IMR-90 (cell line): ENCODE measurements around the gene KDM1B. TPM values are rescaled to one million over a fixed set of nuclear protein-coding genes. Genes with fewer than 3 reads are reported as not detected.

Source experiments
- ATAC-seq: fragments of 200-7000 bp; cut with Tn5 transposase; 2 replicates; pipeline ENCODE4 v1.9.1; 2020; ENCODE audit warnings: low read depth, mild to moderate bottlenecking, moderate library complexity
- BruUV-seq: library from RNA; stranded (reverse); fragments of 400-500 nt; replicated peaks from 2 replicates; lab custom pipeline; 2021; lab: Mats Ljungman, UMichigan
- CTCF ChIA-PET: fragments of 300-600 bp; formaldehyde crosslinking; extraction: SDS; loops from one replicate; lab custom pipeline; 2021; ENCODE audit warnings: antibody characterized with exemption; lab: Yijun Ruan, JAX
- POLR2A ChIA-PET: fragments of 300-600 bp; sonication (Branson Sonifier 250); formaldehyde crosslinking; loops from one replicate; lab custom pipeline; 2022; ENCODE audit warnings: antibody characterized with exemption; ENCODE audit not compliant: unreplicated experiment; lab: Charles Lee
- DNase-seq: peaks from one replicate; pipeline ENCODE4 v3.0.0; 2013
- H2AFZ ChIP-seq: replicated peaks from 2 replicates; pipeline ENCODE3; 2013; ENCODE audit warnings: low read length, mild to moderate bottlenecking; ENCODE audit not compliant: poor library complexity
- H2AK5ac ChIP-seq: 2 replicates; pipeline ENCODE4 v1.6.1; 2013; ENCODE audit warnings: low read depth, low read length, inconsistent platforms
- H2AK9ac ChIP-seq: replicated peaks from 2 replicates; pipeline ENCODE3; 2013; ENCODE audit warnings: mild to moderate bottlenecking, low read depth, low read length, moderate library complexity; ENCODE audit not compliant: poor library complexity
- H2BK120ac ChIP-seq: 2 replicates; pipeline ENCODE4 v1.6.1; 2013; ENCODE audit warnings: low read depth, low read length, inconsistent platforms
- H2BK15ac ChIP-seq: 3 replicates; pipeline ENCODE4 v1.6.1; 2013; ENCODE audit warnings: low read depth, low read length, inconsistent platforms
- H2BK20ac ChIP-seq: 2 replicates; pipeline ENCODE4 v1.6.1; 2013; ENCODE audit warnings: low read depth, mild to moderate bottlenecking, inconsistent platforms, low read length, moderate library complexity
- H2BK5ac ChIP-seq: 2 replicates; pipeline ENCODE4 v1.6.1; 2013; ENCODE audit warnings: mild to moderate bottlenecking, low read depth, low read length, inconsistent platforms; ENCODE audit not compliant: poor library complexity, severe bottlenecking
- H3K14ac ChIP-seq: replicated peaks from 2 replicates; pipeline ENCODE4 v1.6.1; 2013; ENCODE audit warnings: low read depth, low read length, inconsistent platforms
- H3K18ac ChIP-seq: 2 replicates; pipeline ENCODE4 v1.6.1; 2013; ENCODE audit warnings: low read depth, low read length, control low read depth
- H3K23ac ChIP-seq: 2 replicates; pipeline ENCODE4 v1.6.1; 2013; ENCODE audit warnings: low read depth, low read length, inconsistent platforms
- H3K27ac ChIP-seq: 2 replicates; pipeline ENCODE4 v1.5.1; 2013; ENCODE audit warnings: mild to moderate bottlenecking, control low read depth, low read length; ENCODE audit not compliant: insufficient read depth
- H3K27me3 ChIP-seq: 2 replicates; pipeline ENCODE4 v1.6.1; 2013; ENCODE audit warnings: low read length; ENCODE audit not compliant: control insufficient read depth, insufficient read depth
- H3K36me3 ChIP-seq: 2 replicates; pipeline ENCODE4 v1.6.1; 2013; ENCODE audit warnings: low read length, mixed read lengths; ENCODE audit not compliant: control insufficient read depth, insufficient read depth
- H3K4ac ChIP-seq: 2 replicates; pipeline ENCODE4 v1.6.1; 2013; ENCODE audit warnings: low read depth, low read length, inconsistent platforms
- H3K4me1 ChIP-seq: 2 replicates; pipeline ENCODE4 v1.6.1; 2013; ENCODE audit warnings: low read length, mixed read lengths; ENCODE audit not compliant: control insufficient read depth, insufficient read depth
- H3K4me2 ChIP-seq: 2 replicates; pipeline ENCODE4 v1.6.1; 2013; ENCODE audit warnings: low read depth, mild to moderate bottlenecking, control low read depth, low read length, moderate library complexity
- H3K4me3 ChIP-seq: 2 replicates; pipeline ENCODE4 v1.5.1; 2013; ENCODE audit warnings: low read depth, mild to moderate bottlenecking, control low read depth, low read length, moderate library complexity; ENCODE audit not compliant: insufficient read depth
- H3K56ac ChIP-seq: 2 replicates; pipeline ENCODE4 v1.6.1; 2013; ENCODE audit warnings: low read length, inconsistent platforms; ENCODE audit not compliant: insufficient read depth; ENCODE audit errors: extremely low read depth
- H3K79me1 ChIP-seq, 2 experiments: 2 replicates each; pipeline ENCODE4 v1.6.1; 2013; ENCODE audit warnings: low read length in 2 of 2, inconsistent platforms in 1 of 2, low read depth in 1 of 2
- H3K9ac ChIP-seq: 2 replicates; pipeline ENCODE4 v1.6.1; 2013; ENCODE audit warnings: low read depth, low read length, control low read depth
- H3K9me1 ChIP-seq: 2 replicates; pipeline ENCODE4 v1.6.1; 2013; ENCODE audit warnings: low read length, inconsistent platforms; ENCODE audit not compliant: insufficient read depth
- H3K9me3 ChIP-seq: 2 replicates; pipeline ENCODE4 v1.6.1; 2013; ENCODE audit warnings: low read length; ENCODE audit not compliant: control insufficient read depth, insufficient read depth
- H4K20me1 ChIP-seq: 2 replicates; pipeline ENCODE4 v1.6.1; 2013; ENCODE audit warnings: low read length, inconsistent platforms; ENCODE audit not compliant: insufficient read depth
- H4K5ac ChIP-seq: 2 replicates; pipeline ENCODE4 v1.6.1; 2013; ENCODE audit warnings: mild to moderate bottlenecking, low read depth, low read length, control low read depth
- H4K8ac ChIP-seq, 2 experiments: 2 replicates each; pipeline ENCODE4 v1.6.1; 2013; ENCODE audit warnings: low read depth in 2 of 2, low read length in 2 of 2, control low read depth in 1 of 2, inconsistent platforms in 1 of 2
- H4K91ac ChIP-seq: 2 replicates; pipeline ENCODE4 v1.6.1; 2013; ENCODE audit warnings: low read depth, low read length, inconsistent platforms; ENCODE audit not compliant: insufficient read depth
- CEBPB ChIP-seq: IDR thresholded peaks from 2 replicates; pipeline ENCODE4 v1.6.1; 2012; ENCODE audit warnings: low read depth, low read length, improper control_type of control experiment
- WGBS, 2 experiments: methylation state at CpG; one replicate each; pipeline versions ENCODE4 v1.1.5 to v1.1.7; 2013; ENCODE audit warnings: missing lambda C conversion rate in 2 of 2; ENCODE audit not compliant: insufficient read length in 1 of 2; ENCODE audit errors: extremely low coverage in 2 of 2; 5-methylcytosine and 5-hydroxymethylcytosine counted together
- dilution Hi-C: fragments of 300-500 bp; cut with HindIII; formaldehyde crosslinking; loops from one replicate; pipeline ENCODE4 v1.14.3; 2018; ENCODE audit warnings: low sequenced_read_pairs; ENCODE audit not compliant: unreplicated experiment
- in situ Hi-C: fragments of 300-500 bp; cut with MboI; formaldehyde crosslinking; loops from 3 replicates; pipeline ENCODE4 v1.14.3; 2019; ENCODE audit warnings: low sequenced_read_pairs, inconsistent platforms, mixed read lengths
- intact Hi-C: fragments of 100-400 bp; cut with micrococcal nuclease; formaldehyde crosslinking; loops from 2 replicates; pipeline ENCODE4 v1.10.0; 2022
- polyA plus RNA-seq, 3 experiments: library from polyadenylated mRNA; depleted of rRNA; stranded (reverse); fragments of >200 nt; gene quantifications; 2 replicates each; pipeline ENCODE4 v1.2.3, GENCODE V29; 2012; ENCODE audit warnings: low replicate concordance in 1 of 3
- total RNA-seq: library from RNA; depleted of rRNA; stranded (reverse); fragments of >200 nt; gene quantifications from 2 replicates; pipeline ENCODE4 v1.2.3, GENCODE V29; 2012
- TF ChIP-seq, protein P1 (sequence below): conservative IDR thresholded peaks from 2 replicates; pipeline ENCODE4 v1.5.1; 2012; ENCODE audit warnings: mild to moderate bottlenecking, low read depth, low read length, improper control_type of control experiment

Gene KDM1B
- total and polyA plus RNA-seq, 2 of the 4 experiments (the other 2 are of a cell fraction): 13.2 to 16.7 TPM

GRCh38 chr6:18166312-18167036 lies 11.3 kb downstream of the KDM1B start:
- TF ChIP-seq CEBPB: peak; percentile 33; the same call in 1 of the 2 replicates
- TF ChIP-seq, protein P1, sequence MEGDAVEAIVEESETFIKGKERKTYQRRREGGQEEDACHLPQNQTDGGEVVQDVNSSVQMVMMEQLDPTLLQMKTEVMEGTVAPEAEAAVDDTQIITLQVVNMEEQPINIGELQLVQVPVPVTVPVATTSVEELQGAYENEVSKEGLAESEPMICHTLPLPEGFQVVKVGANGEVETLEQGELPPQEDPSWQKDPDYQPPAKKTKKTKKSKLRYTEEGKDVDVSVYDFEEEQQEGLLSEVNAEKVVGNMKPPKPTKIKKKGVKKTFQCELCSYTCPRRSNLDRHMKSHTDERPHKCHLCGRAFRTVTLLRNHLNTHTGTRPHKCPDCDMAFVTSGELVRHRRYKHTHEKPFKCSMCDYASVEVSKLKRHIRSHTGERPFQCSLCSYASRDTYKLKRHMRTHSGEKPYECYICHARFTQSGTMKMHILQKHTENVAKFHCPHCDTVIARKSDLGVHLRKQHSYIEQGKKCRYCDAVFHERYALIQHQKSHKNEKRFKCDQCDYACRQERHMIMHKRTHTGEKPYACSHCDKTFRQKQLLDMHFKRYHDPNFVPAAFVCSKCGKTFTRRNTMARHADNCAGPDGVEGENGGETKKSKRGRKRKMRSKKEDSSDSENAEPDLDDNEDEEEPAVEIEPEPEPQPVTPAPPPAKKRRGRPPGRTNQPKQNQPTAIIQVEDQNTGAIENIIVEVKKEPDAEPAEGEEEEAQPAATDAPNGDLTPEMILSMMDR: no peak
- Histone ChIP-seq H2AK5ac (no peak overlapping the region), H2AK9ac (no peak overlapping the region), H4K91ac (no peak overlapping the region), H3K56ac (no peak overlapping the region), H3K9ac (no peak overlapping the region), H4K5ac (no peak overlapping the region), H3K4ac (no peak overlapping the region), H3K36me3 (peaks cover 11% of the 10 kb centered on the region), H3K79me1 (no peaks in the 10 kb centered on the region; a peak in 1 of 4 replicates), H2BK15ac (no peak overlapping the region), H3K4me1 (no peaks in the 10 kb centered on the region), H3K23ac (no peak overlapping the region), H3K9me1 (peaks cover 3% of the 10 kb centered on the region; the same call in 1 of the 2 replicates), H3K27ac (no peak overlapping the region), H3K9me3 (no peaks in the 10 kb centered on the region), H3K4me3 (no peak overlapping the region), H3K18ac (no peak overlapping the region), H4K8ac (no peak overlapping the region), H4K20me1 (no peaks in the 10 kb centered on the region), H3K14ac (no peak overlapping the region), H2BK5ac (peak overlapping the region; percentile 3), H2AFZ (no peak overlapping the region), H3K27me3 (no peaks in the 10 kb centered on the region), H2BK120ac (no peak overlapping the region), H2BK20ac (no peak overlapping the region), H3K4me2 (no peak overlapping the region)
- no CpG with 5 or more reads among the region's 2 CpGs for WGBS, 2 experiments
- dilution Hi-C loops (no loop called here), intact Hi-C loops (no loop called here), in situ Hi-C loops (no loop called here)
- DNase-seq: peak; percentile 60
- peak; percentile 68 for ATAC-seq
- ChIA-PET CTCF (interaction anchor here (1.5 kb wide), 1 partner anchor 94 kb away, joined by 4 read pairs; no protein-coding TSS in a partner anchor), POLR2A (no interaction called here)
- no TSS peak for BruUV-seq
